Right lobe of liver (tissue), 6 donors: ENCODE data around the gene ZDHHC14. TPM values are rescaled to one million over a fixed set of nuclear protein-coding genes. Genes with fewer than 3 reads are reported as not detected.
A peak's percentile ranks its signal among the peaks of the same experiment; 100 is the strongest.
"Not testable (repeated sequence)": the region's sequence is repeated elsewhere in the genome, so short reads cannot be mapped to it uniquely, and the experiment has no call there.

Experiments used
- ATAC-seq, 4 donors: fragments of 200-7000 bp; cut with Tn5 transposase; one replicate each; pipeline ENCODE4 v1.9.1; 2020; ENCODE audit warnings: mild to moderate bottlenecking in 4 of 4, moderate library complexity in 4 of 4
- DNase-seq, 3 donors: peaks; one replicate each; pipeline ENCODE4 v3.0.0-alpha.2; 2020
- H3K27ac ChIP-seq, 3 donors: fragments of 200-600 bp; one replicate each; pipeline ENCODE4 v1.8.0; 2022
- H3K27me3 ChIP-seq, 2 donors: fragments of 200-600 bp; one replicate each; pipeline ENCODE4 v1.8.0; 2022
- H3K36me3 ChIP-seq, 4 donors: fragments of 200-600 bp; sonication (generic) in 1 of 4; one replicate each; pipeline versions ENCODE4 v1.5.1 to v1.8.0; 2017 to 2022; ENCODE audit warnings: control low read depth in 1 of 4
- H3K4me1 ChIP-seq, 4 donors: fragments of 200-600 bp; sonication (generic) in 1 of 4; one replicate each; pipeline versions ENCODE4 v1.5.1 to v1.8.0; 2017 to 2022; ENCODE audit warnings: control low read depth in 1 of 4
- H3K4me3 ChIP-seq, 3 donors: fragments of 200-600 bp; one replicate each; pipeline ENCODE4 v1.8.0; 2022
- H3K9me3 ChIP-seq, 4 donors: fragments of 200-600 bp; sonication (generic) in 1 of 4; one replicate each; pipeline versions ENCODE4 v1.5.1 to v1.8.0; 2017 to 2022; ENCODE audit warnings: control low read depth in 1 of 4
- CTCF ChIP-seq, 4 donors: fragments of 200-600 bp in 3 of 4; fragments of 450-650 bp in 1 of 4; IDR thresholded peaks; one replicate each; pipeline versions ENCODE4 v1.5.1 to v1.8.0; 2016 to 2022; ENCODE audit warnings: antibody characterized with exemption in 4 of 4, mild to moderate bottlenecking in 2 of 4
- POLR2A ChIP-seq: fragments of 450-650 bp; IDR thresholded peaks from one replicate; pipeline ENCODE4 v1.6.1; 2017; ENCODE audit warnings: antibody characterized with exemption, mild to moderate bottlenecking
- WGBS: methylation state at CpG from one replicate; pipeline ENCODE4 v1.1.6; 2018; ENCODE audit warnings: low coverage, low lambda C conversion rate; ENCODE audit not compliant: insufficient coverage; ENCODE audit errors: missing lambda C conversion rate; 5-methylcytosine and 5-hydroxymethylcytosine counted together
- intact Hi-C, 2 donors: fragments of 100-400 bp; cut with DNase I; formaldehyde crosslinking; loops; one replicate each; pipeline versions ENCODE4 v1.11.2 to v1.14.1; 2022
- total RNA-seq, 6 experiments: library from RNA; depleted of rRNA in 2 of 6; stranded (reverse); fragments of >200 nt in 2 of 6; fragmentation: NEBNext Ultra II Directional in 3 of 6; extraction: Animal tissue kit (Norgen Biotek cat#: 25700) in 3 of 6; gene quantifications; one replicate each; pipeline versions ENCODE4 v1.1.0 to v1.2.4, GENCODE V29; 2016 to 2023
- donor health status: DM: no; HTN: yes; CAD: no.
- donor health status: DM: no; HTN: no; CAD: no.
- donor health status: DM: no; HTN: no; CAD: no.
- donor health status: DM: no; HTN: yes; CAD: no.
- donor health status: DM: no; HTN: yes; CAD: no.

ZDHHC14 gene
- total RNA-seq, 6 experiments from 2014 or later: 7.3 to 13.0 (median 10.3) TPM

GRCh38 chr6:157381631-157382621 lies 936 bp downstream of the ZDHHC14 start:
- no peaks in the 10 kb centered on the region for H3K27me3 ChIP-seq
- peaks cover 0 to 13% (median 6%) of the 10 kb centered on the region in 4 donors for H3K4me1 ChIP-seq
- H3K9me3 ChIP-seq: no peaks in the 10 kb centered on the region
- intact Hi-C loops: no loop called here
- H3K4me3 ChIP-seq: peak overlapping the region; percentile 94 to 100 (median 95)
- TF ChIP-seq POLR2A: no peak
- peak in 1 of 4 donors; percentile 17 for TF ChIP-seq CTCF (IDR thresholded peaks at IDR 0.05)
- peak; percentile 74 to 76 (median 75) for DNase-seq
- ATAC-seq: peak; percentile 18 to 40 (median 32)
- peak overlapping the region; percentile 70 to 86 (median 79) for H3K27ac ChIP-seq
- WGBS: 1% methylated on average over 31 of the region's 96 CpGs
- H3K36me3 ChIP-seq: no peaks in the 10 kb centered on the region

GRCh38 chr6:157382821-157383220 lies 1.8 kb downstream of the ZDHHC14 start:
- no peaks in the 10 kb centered on the region for H3K27me3 ChIP-seq
- no peak overlapping the region for H3K27ac ChIP-seq
- no peak for ATAC-seq
- 19% methylated on average over 4 of the region's 4 CpGs for WGBS
- no peaks in the 10 kb centered on the region for H3K36me3 ChIP-seq
- H3K9me3 ChIP-seq: no peaks in the 10 kb centered on the region
- no peak for DNase-seq
- TF ChIP-seq CTCF (IDR thresholded peaks at IDR 0.05) (no peak), POLR2A (no peak)
- H3K4me3 ChIP-seq: peak overlapping the region; percentile 94 to 100 (median 95)
- peaks cover 0 to 13% (median 6%) of the 10 kb centered on the region in 4 donors for H3K4me1 ChIP-seq
- intact Hi-C loops: no loop called here

GRCh38 chr6:157383471-157383870 lies 2.5 kb downstream of the ZDHHC14 start:
- TF ChIP-seq CTCF (IDR thresholded peaks at IDR 0.05) (no peak), POLR2A (no peak)
- Histone ChIP-seq H3K4me1 (peaks cover 0 to 13% (median 8%) of the 10 kb centered on the region in 4 donors), H3K36me3 (no peaks in the 10 kb centered on the region), H3K27ac (no peak overlapping the region), H3K9me3 (no peaks in the 10 kb centered on the region), H3K4me3 (no peak overlapping the region), H3K27me3 (no peaks in the 10 kb centered on the region)
- DNase-seq (no peak), ATAC-seq (no peak)
- 78% methylated on average over 9 of the region's 9 CpGs for WGBS
- intact Hi-C loops: no loop called here

- intact Hi-C loops, H3K27me3 ChIP-seq, H3K4me3 ChIP-seq, ATAC-seq, DNase-seq, H3K36me3 ChIP-seq, H3K4me1 ChIP-seq, H3K27ac ChIP-seq, H3K9me3 ChIP-seq: not testable (repeated sequence)
- 100% methylated on average over 4 of the region's 4 CpGs for WGBS
These were observed 4.0 kb downstream of the ZDHHC14 start for GRCh38 chr6:157384962-157385361.

- ATAC-seq (no peak), DNase-seq (no peak)
- intact Hi-C loops: no loop called here
- WGBS: 60% methylated on average over 2 of the region's 2 CpGs
- TF ChIP-seq CTCF (IDR thresholded peaks at IDR 0.05): no peak
- TF ChIP-seq POLR2A: no peak
- no peaks in the 10 kb centered on the region for H3K27me3 ChIP-seq
- no peaks in the 10 kb centered on the region for H3K36me3 ChIP-seq
- peaks cover 0 to 9% (median 8%) of the 10 kb centered on the region in 4 donors for H3K4me1 ChIP-seq
- H3K27ac ChIP-seq: no peak overlapping the region
- H3K9me3 ChIP-seq: no peaks in the 10 kb centered on the region
- H3K4me3 ChIP-seq: no peak overlapping the region
These were observed 4.5 kb downstream of the ZDHHC14 start for GRCh38 chr6:157385482-157385881.
